Peyer's patch (tissue), 4 donors: ENCODE data around the gene SLCO4A1.

Experiments used
- POLR2A ChIP-seq, 2 donors: fragments of 450-650 bp; IDR thresholded peaks; one replicate each; pipeline ENCODE4 v1.5.1; 2017; ENCODE audit warnings: antibody characterized with exemption in 2 of 2, mild to moderate bottlenecking in 2 of 2, moderate library complexity in 2 of 2
- TF ChIP-seq, protein P1 (sequence below), 6 experiments: fragments of 450-650 bp in 4 of 6; fragments of 200-600 bp in 2 of 6; sonication (generic) in 1 of 6; IDR thresholded peaks; one replicate each; pipeline ENCODE4 v1.5.1; 2017 to 2019; ENCODE audit warnings: antibody characterized with exemption in 6 of 6, mild to moderate bottlenecking in 3 of 6, moderate library complexity in 1 of 6

GRCh38 chr20:62711703-62712101 is 69.4 kb downstream of the SLCO4A1 start:
- no peak for TF ChIP-seq POLR2A (IDR thresholded peaks at IDR 0.05)
- TF ChIP-seq, protein P1, sequence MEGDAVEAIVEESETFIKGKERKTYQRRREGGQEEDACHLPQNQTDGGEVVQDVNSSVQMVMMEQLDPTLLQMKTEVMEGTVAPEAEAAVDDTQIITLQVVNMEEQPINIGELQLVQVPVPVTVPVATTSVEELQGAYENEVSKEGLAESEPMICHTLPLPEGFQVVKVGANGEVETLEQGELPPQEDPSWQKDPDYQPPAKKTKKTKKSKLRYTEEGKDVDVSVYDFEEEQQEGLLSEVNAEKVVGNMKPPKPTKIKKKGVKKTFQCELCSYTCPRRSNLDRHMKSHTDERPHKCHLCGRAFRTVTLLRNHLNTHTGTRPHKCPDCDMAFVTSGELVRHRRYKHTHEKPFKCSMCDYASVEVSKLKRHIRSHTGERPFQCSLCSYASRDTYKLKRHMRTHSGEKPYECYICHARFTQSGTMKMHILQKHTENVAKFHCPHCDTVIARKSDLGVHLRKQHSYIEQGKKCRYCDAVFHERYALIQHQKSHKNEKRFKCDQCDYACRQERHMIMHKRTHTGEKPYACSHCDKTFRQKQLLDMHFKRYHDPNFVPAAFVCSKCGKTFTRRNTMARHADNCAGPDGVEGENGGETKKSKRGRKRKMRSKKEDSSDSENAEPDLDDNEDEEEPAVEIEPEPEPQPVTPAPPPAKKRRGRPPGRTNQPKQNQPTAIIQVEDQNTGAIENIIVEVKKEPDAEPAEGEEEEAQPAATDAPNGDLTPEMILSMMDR (IDR thresholded peaks at IDR 0.05): no peak
